Measurements from ENCODE around the gene IP6K1.

- TF ChIP-seq POLR2AphosphoS5 (IDR thresholded peaks at IDR 0.05) (no peak), CTCF (IDR thresholded peaks at IDR 0.05) (no peak)
Observed at GRCh38 chr3:49681543-49681942, 104.8 kb downstream of the IP6K1 start.

Measured in breast epithelium (tissue), 3 donors.